HEK293T (cell line): Measurements from ENCODE around the gene HIPK3.

Experiments used
- ARNT ChIP-seq: fragments of 450-650 bp; IDR thresholded peaks from 2 replicates; pipeline ENCODE4 v1.6.1; 2017; ENCODE audit warnings: mild to moderate bottlenecking
- BHLHE40 ChIP-seq: fragments of 450-650 bp; IDR thresholded peaks from 2 replicates; pipeline ENCODE4 v1.6.1; 2016; ENCODE audit warnings: mild to moderate bottlenecking, moderate library complexity, borderline replicate concordance
- CTBP1 ChIP-seq: fragments of 450-650 bp; IDR thresholded peaks from 2 replicates; pipeline ENCODE4 v1.6.1; 2016; ENCODE audit warnings: borderline replicate concordance
- ELF4 ChIP-seq: fragments of 450-650 bp; IDR thresholded peaks from 2 replicates; pipeline ENCODE4 v1.6.1; 2017; ENCODE audit warnings: antibody characterized with exemption
- FOXA1 ChIP-seq: fragments of 450-650 bp; IDR thresholded peaks from 2 replicates; pipeline ENCODE4 v1.6.1; 2016; ENCODE audit warnings: mild to moderate bottlenecking
- FOXM1 ChIP-seq: fragments of 450-650 bp; IDR thresholded peaks from 2 replicates; pipeline ENCODE4 v1.6.1; 2017; ENCODE audit warnings: mild to moderate bottlenecking, borderline replicate concordance
- HDGF ChIP-seq: fragments of 450-650 bp; IDR thresholded peaks from 2 replicates; pipeline ENCODE4 v1.6.1; 2017; ENCODE audit warnings: antibody characterized with exemption, borderline replicate concordance
- L3MBTL2 ChIP-seq: fragments of 450-650 bp; conservative IDR thresholded peaks from 2 replicates; pipeline ENCODE4 v1.6.1; 2016; ENCODE audit warnings: mild to moderate bottlenecking
- LEF1 ChIP-seq: fragments of 450-650 bp; IDR thresholded peaks from 2 replicates; pipeline ENCODE4 v1.6.1; 2017; ENCODE audit warnings: mild to moderate bottlenecking, borderline replicate concordance
- NFRKB ChIP-seq: fragments of 450-650 bp; IDR thresholded peaks from 2 replicates; pipeline ENCODE4 v1.6.1; 2016; ENCODE audit warnings: mild to moderate bottlenecking, moderate library complexity
- PKNOX1 ChIP-seq: fragments of 450-650 bp; IDR thresholded peaks from 2 replicates; pipeline ENCODE4 v1.6.1; 2016
- SP1 ChIP-seq: fragments of 450-650 bp; IDR thresholded peaks from 2 replicates; pipeline ENCODE4 v1.6.1; 2017
- SUZ12 ChIP-seq: fragments of 450-650 bp; IDR thresholded peaks from 2 replicates; pipeline ENCODE4 v1.6.1; 2016; ENCODE audit warnings: mild to moderate bottlenecking
- TARDBP ChIP-seq: fragments of 450-650 bp; IDR thresholded peaks from 2 replicates; pipeline ENCODE4 v1.6.1; 2016

- no peak for TF ChIP-seq ARNT
- TF ChIP-seq FOXA1, result no peak
- no peak for TF ChIP-seq L3MBTL2
- TF ChIP-seq FOXM1, result no peak
- TF ChIP-seq BHLHE40, result no peak
- TF ChIP-seq TARDBP, result no peak
- TF ChIP-seq LEF1, result no peak
- TF ChIP-seq PKNOX1, result no peak
- TF ChIP-seq HDGF, result no peak
- no peak for TF ChIP-seq SUZ12
- TF ChIP-seq SP1, result no peak
- no peak for TF ChIP-seq ELF4
- no peak for TF ChIP-seq CTBP1
- no peak for TF ChIP-seq NFRKB
These were observed 90.4 kb downstream of the HIPK3 start for GRCh38 chr11:33347490-33348125.
